ENCODE results near the gene COX8C. TPM values are rescaled to one million over a fixed set of nuclear protein-coding genes. Genes with fewer than 3 reads are reported as not detected.

Gene COX8C
- total and polyA plus RNA-seq, 5 donors from 2014 or later: 0.47 TPM; not detected in 4

DNA sequence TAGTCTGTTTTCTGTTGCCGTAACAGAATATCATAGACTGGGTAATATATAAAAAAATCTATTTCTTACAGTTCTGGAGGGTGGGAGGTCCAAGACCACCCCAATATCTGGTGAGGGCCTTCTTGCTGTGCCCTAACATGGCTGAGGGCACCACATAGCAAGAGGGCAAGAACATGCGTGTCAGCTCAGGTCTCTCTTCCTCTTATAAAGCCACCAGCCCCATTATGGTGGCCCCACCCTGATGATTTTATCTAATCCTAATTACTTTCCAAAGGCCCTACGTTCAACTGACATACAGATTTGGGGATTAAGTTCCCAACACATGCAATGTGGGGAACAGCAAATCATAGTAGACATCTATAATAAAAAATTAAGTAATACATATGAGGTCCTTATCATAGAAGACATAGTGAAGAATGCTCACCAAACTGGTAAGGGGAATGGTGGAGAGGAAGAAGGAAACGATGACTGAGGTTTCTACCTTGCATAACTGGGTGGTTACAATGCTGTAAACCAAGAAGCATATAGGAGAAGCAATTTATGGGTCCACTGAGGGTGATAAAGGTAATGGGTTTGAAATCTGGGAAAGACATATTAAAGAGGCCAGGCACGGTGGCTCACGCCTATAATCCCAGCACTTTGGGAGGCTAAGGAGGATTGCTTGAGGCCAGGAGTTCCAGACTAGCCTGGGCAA lies 41.1 kb upstream of the COX8C start:
- Histone ChIP-seq H3K9me3 (ENCODE audit: control insufficient read depth in 2 of 2, low read length in 2 of 2) (no peaks in the 10 kb centered on the region), H3K36me3 (ENCODE audit: control insufficient read depth, insufficient read depth, low read length) (no peaks in the 10 kb centered on the region), H3K27me3 (ENCODE audit: control insufficient read depth, insufficient read depth, low read length) (no peaks in the 10 kb centered on the region), H3K4me1 (ENCODE audit: control insufficient read depth, insufficient read depth, low read length, poor library complexity, severe bottlenecking) (no peaks in the 10 kb centered on the region), H3K27ac (ENCODE audit: insufficient read depth, low read length, poor library complexity, severe bottlenecking) (no peak overlapping the region), H3K4me3 (ENCODE audit: low read depth, low read length) (no peak overlapping the region)
- ATAC-seq (ENCODE audit: low read depth in 2 of 2) (no peak), DNase-seq (no peak)
- H3K4me1 Mint-ChIP-seq: peaks cover 15 to 54% (median 32%) of the 10 kb centered on the region in 4 donors
- no peaks in the 10 kb centered on the region for H3K27me3 Mint-ChIP-seq
- H3K27ac Mint-ChIP-seq: peak overlapping the region in 2 of 3 donors; percentile 11 to 30
- no peak overlapping the region for H3K4me3 Mint-ChIP-seq
- H3K36me3 Mint-ChIP-seq: peaks cover 10% of the 10 kb centered on the region
- no peaks in the 10 kb centered on the region for H3K9me3 Mint-ChIP-seq

GRCh38 chr14:93306812-93307211 lies 40.2 kb upstream of the COX8C start:
- no peaks in the 10 kb centered on the region for H3K9me3 Mint-ChIP-seq
- H3K4me3 ChIP-seq (ENCODE audit: low read depth, low read length): no peak overlapping the region
- H3K4me1 Mint-ChIP-seq: peaks cover 11 to 54% (median 33%) of the 10 kb centered on the region in 4 donors
- no peaks in the 10 kb centered on the region for H3K4me1 ChIP-seq (ENCODE audit: control insufficient read depth, insufficient read depth, low read length, poor library complexity, severe bottlenecking)
- ATAC-seq (ENCODE audit: low read depth in 2 of 2) (no peak), DNase-seq (no peak)
- no peaks in the 10 kb centered on the region for H3K27me3 Mint-ChIP-seq
- H3K27ac ChIP-seq (ENCODE audit: insufficient read depth, low read length, poor library complexity, severe bottlenecking): no peak overlapping the region
- no peaks in the 10 kb centered on the region for H3K27me3 ChIP-seq (ENCODE audit: control insufficient read depth, insufficient read depth, low read length)
- no peak overlapping the region for H3K27ac Mint-ChIP-seq
- H3K9me3 ChIP-seq (ENCODE audit: control insufficient read depth in 2 of 2, low read length in 2 of 2): no peaks in the 10 kb centered on the region
- peaks cover 10% of the 10 kb centered on the region for H3K36me3 Mint-ChIP-seq
- H3K4me3 Mint-ChIP-seq: no peak overlapping the region
- no peaks in the 10 kb centered on the region for H3K36me3 ChIP-seq (ENCODE audit: control insufficient read depth, insufficient read depth, low read length)

- no peak for DNase-seq
- H3K4me1 Mint-ChIP-seq: peaks cover 10 to 65% (median 36%) of the 10 kb centered on the region in 4 donors
- no peaks in the 10 kb centered on the region for H3K9me3 Mint-ChIP-seq
These were observed 38.2 kb upstream of the COX8C start for GRCh38 chr14:93308686-93309345.

DNA sequence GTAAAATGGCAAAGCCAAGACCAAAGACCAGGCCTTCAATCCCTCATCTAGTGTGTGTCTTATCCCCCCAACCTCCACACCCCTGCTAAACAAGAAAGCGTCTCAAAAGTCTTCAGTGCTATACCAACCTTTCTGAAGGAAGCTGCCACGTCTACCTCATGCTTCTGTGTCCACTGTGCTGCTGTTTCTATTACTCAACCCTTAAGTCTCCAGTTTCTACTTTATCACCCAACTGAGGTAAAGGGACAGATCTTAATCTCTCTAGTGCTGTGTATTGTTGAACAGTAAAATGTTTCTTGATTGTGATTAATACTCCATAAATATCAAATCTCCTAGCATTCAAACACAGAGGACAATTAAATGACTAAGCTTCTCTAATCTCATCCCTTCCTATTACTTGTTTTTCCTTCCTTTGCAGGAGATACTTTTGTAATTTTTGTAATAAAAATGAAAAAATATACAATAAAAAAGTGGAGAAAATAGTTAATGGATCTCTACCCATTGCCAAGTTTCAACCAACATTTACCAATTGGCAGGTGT lies 37.5 kb upstream of the COX8C start:
- no peaks in the 10 kb centered on the region for H3K4me1 ChIP-seq (ENCODE audit: control insufficient read depth, insufficient read depth, low read length, poor library complexity, severe bottlenecking)
- H3K9me3 ChIP-seq (ENCODE audit: control insufficient read depth in 2 of 2, low read length in 2 of 2): no peaks in the 10 kb centered on the region
- ATAC-seq (ENCODE audit: low read depth in 2 of 2): no peak
- Mint-ChIP-seq H3K36me3 (peaks cover 9% of the 10 kb centered on the region), H3K4me1 (peaks cover 10 to 61% (median 35%) of the 10 kb centered on the region in 4 donors), H3K27me3 (no peaks in the 10 kb centered on the region), H3K9me3 (no peaks in the 10 kb centered on the region), H3K27ac (peak overlapping the region in 2 of 3 donors; percentile 31 to 68), H3K4me3 (no peak overlapping the region)
- no peaks in the 10 kb centered on the region for H3K36me3 ChIP-seq (ENCODE audit: control insufficient read depth, insufficient read depth, low read length)
- H3K27me3 ChIP-seq (ENCODE audit: control insufficient read depth, insufficient read depth, low read length): no peaks in the 10 kb centered on the region
- no peak overlapping the region for H3K4me3 ChIP-seq (ENCODE audit: low read depth, low read length)
- no peak overlapping the region for H3K27ac ChIP-seq (ENCODE audit: insufficient read depth, low read length, poor library complexity, severe bottlenecking)
- DNase-seq: no peak

More at GRCh38 chr14:93308686-93309345, 38.2 kb upstream of the COX8C start:
- Mint-ChIP-seq H3K36me3 (peaks cover 10% of the 10 kb centered on the region), H3K4me3 (no peak overlapping the region), H3K27me3 (no peaks in the 10 kb centered on the region), H3K27ac (peak overlapping the region; percentile 19 to 68 (median 31))
- Histone ChIP-seq H3K27me3 (ENCODE audit: control insufficient read depth, insufficient read depth, low read length) (no peaks in the 10 kb centered on the region), H3K9me3 (ENCODE audit: control insufficient read depth in 2 of 2, low read length in 2 of 2) (no peaks in the 10 kb centered on the region), H3K36me3 (ENCODE audit: control insufficient read depth, insufficient read depth, low read length) (no peaks in the 10 kb centered on the region), H3K27ac (ENCODE audit: insufficient read depth, low read length, poor library complexity, severe bottlenecking) (no peak overlapping the region), H3K4me3 (ENCODE audit: low read depth, low read length) (no peak overlapping the region), H3K4me1 (ENCODE audit: control insufficient read depth, insufficient read depth, low read length, poor library complexity, severe bottlenecking) (no peaks in the 10 kb centered on the region)
- no peak for ATAC-seq (ENCODE audit: low read depth in 2 of 2)

GRCh38 chr14:93311082-93311481 lies 35.9 kb upstream of the COX8C start:
- Mint-ChIP-seq H3K9me3 (no peaks in the 10 kb centered on the region), H3K27ac (no peak overlapping the region), H3K4me1 (peaks cover 10 to 51% (median 33%) of the 10 kb centered on the region in 4 donors), H3K36me3 (peaks cover 7% of the 10 kb centered on the region), H3K27me3 (no peaks in the 10 kb centered on the region), H3K4me3 (no peak overlapping the region)
- no peaks in the 10 kb centered on the region for H3K9me3 ChIP-seq (ENCODE audit: control insufficient read depth in 2 of 2, low read length in 2 of 2)
- ATAC-seq (ENCODE audit: low read depth in 2 of 2) (no peak), DNase-seq (no peak)
- no peaks in the 10 kb centered on the region for H3K36me3 ChIP-seq (ENCODE audit: control insufficient read depth, insufficient read depth, low read length)
- H3K27ac ChIP-seq (ENCODE audit: insufficient read depth, low read length, poor library complexity, severe bottlenecking): no peak overlapping the region
- no peaks in the 10 kb centered on the region for H3K4me1 ChIP-seq (ENCODE audit: control insufficient read depth, insufficient read depth, low read length, poor library complexity, severe bottlenecking)
- H3K4me3 ChIP-seq (ENCODE audit: low read depth, low read length): no peak overlapping the region
- H3K27me3 ChIP-seq (ENCODE audit: control insufficient read depth, insufficient read depth, low read length): no peaks in the 10 kb centered on the region

DNA sequence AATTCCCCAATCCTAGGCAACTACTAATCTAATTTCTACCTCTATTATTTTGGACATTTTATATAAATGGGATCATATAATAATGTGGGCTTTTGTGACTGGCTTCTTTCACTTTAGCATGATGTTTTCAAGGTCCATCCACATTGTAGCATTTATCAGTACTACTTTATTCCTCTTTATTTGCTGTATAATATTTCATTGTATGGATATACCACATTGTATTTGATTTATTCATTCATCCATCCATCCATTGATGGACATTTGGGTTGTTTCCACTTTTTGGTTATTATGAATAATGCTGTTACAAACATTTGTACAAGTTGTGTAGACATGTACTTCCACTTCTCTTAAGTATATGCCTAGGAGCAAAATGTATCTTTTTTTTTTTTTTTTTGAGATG lies 31.4 kb upstream of the COX8C start:
- no peaks in the 10 kb centered on the region for H3K9me3 Mint-ChIP-seq
- H3K36me3 ChIP-seq (ENCODE audit: control insufficient read depth, insufficient read depth, low read length): no peaks in the 10 kb centered on the region

DNA sequence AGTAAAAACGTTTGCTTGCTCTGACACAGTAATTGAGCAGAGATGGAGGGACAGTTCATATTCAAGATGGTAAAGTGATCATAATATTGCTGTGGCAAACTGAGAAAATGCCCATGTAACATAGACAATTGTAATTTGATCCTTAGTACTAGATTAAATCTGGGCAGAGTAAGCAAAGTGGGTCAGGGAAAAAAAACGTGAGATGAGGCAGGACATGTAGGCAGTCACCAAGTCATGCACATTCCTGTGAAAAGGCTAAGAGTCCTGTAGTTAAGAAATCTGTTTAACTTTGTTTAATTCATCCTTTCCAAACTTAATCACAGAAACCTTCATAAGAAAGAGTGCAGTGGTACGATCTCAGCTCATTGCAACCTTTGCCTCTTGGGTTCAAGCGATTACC lies 30.3 kb upstream of the COX8C start:
- no peak overlapping the region for H3K4me3 Mint-ChIP-seq
- ATAC-seq (ENCODE audit: low read depth in 2 of 2): no peak
- H3K4me1 Mint-ChIP-seq: peaks cover 32 to 53% (median 42%) of the 10 kb centered on the region in 4 donors
- Histone ChIP-seq H3K4me3 (ENCODE audit: low read depth, low read length) (no peak overlapping the region), H3K27me3 (ENCODE audit: control insufficient read depth, insufficient read depth, low read length) (no peaks in the 10 kb centered on the region), H3K9me3 (ENCODE audit: control insufficient read depth in 2 of 2, low read length in 2 of 2) (no peaks in the 10 kb centered on the region), H3K4me1 (ENCODE audit: control insufficient read depth, insufficient read depth, low read length, poor library complexity, severe bottlenecking) (peaks cover 11% of the 10 kb centered on the region), H3K27ac (ENCODE audit: insufficient read depth, low read length, poor library complexity, severe bottlenecking) (no peak overlapping the region), H3K36me3 (ENCODE audit: control insufficient read depth, insufficient read depth, low read length) (no peaks in the 10 kb centered on the region)
- no peak for DNase-seq
- no peaks in the 10 kb centered on the region for H3K9me3 Mint-ChIP-seq
- H3K27ac Mint-ChIP-seq: no peak overlapping the region
- peaks cover 7% of the 10 kb centered on the region for H3K36me3 Mint-ChIP-seq
- H3K27me3 Mint-ChIP-seq: no peaks in the 10 kb centered on the region

More for the DNA sequence above, 31.4 kb upstream of the COX8C start:
- no peaks in the 10 kb centered on the region for H3K9me3 ChIP-seq (ENCODE audit: control insufficient read depth in 2 of 2, low read length in 2 of 2)
- H3K27ac ChIP-seq (ENCODE audit: insufficient read depth, low read length, poor library complexity, severe bottlenecking): no peak overlapping the region
- no peak overlapping the region for H3K4me3 ChIP-seq (ENCODE audit: low read depth, low read length)
- peaks cover 4% of the 10 kb centered on the region for H3K36me3 Mint-ChIP-seq
- H3K4me1 Mint-ChIP-seq: peaks cover 28 to 49% (median 40%) of the 10 kb centered on the region in 4 donors
- no peak for ATAC-seq (ENCODE audit: low read depth in 2 of 2)
- no peak overlapping the region for H3K27ac Mint-ChIP-seq
- no peak overlapping the region for H3K4me3 Mint-ChIP-seq
- H3K4me1 ChIP-seq (ENCODE audit: control insufficient read depth, insufficient read depth, low read length, poor library complexity, severe bottlenecking): peaks cover 11% of the 10 kb centered on the region
- no peaks in the 10 kb centered on the region for H3K27me3 ChIP-seq (ENCODE audit: control insufficient read depth, insufficient read depth, low read length)
- DNase-seq: no peak
- H3K27me3 Mint-ChIP-seq: no peaks in the 10 kb centered on the region

Measured in CD4-positive, CD25-positive, alpha-beta regulatory T cell (primary cell).